ENCODE results near the gene ZFYVE9. TPM values are rescaled to one million over a fixed set of nuclear protein-coding genes. Genes with fewer than 3 reads are reported as not detected.

ZFYVE9 gene
- total RNA-seq, 1 experiment from 2014 or later: 14.2 TPM

GRCh38 chr1:52345252-52345651 is 203.4 kb downstream of the ZFYVE9 start (continued):
- TF ChIP-seq SIN3A (IDR thresholded peaks at IDR 0.05; ENCODE audit: low read depth) (no peak), FOSL1 (IDR thresholded peaks at IDR 0.05; ENCODE audit: low read depth) (no peak), ELF1 (IDR thresholded peaks at IDR 0.05; ENCODE audit: borderline replicate concordance, low read depth) (no peak), EGR1 (IDR thresholded peaks at IDR 0.05; ENCODE audit: low read depth) (no peak)

GRCh38 chr1:52346653-52347052 is 204.8 kb downstream of the ZFYVE9 start:
- ATAC-seq: no peak
- H3K27me3 ChIP-seq (ENCODE audit: insufficient read depth, low read length): no peaks in the 10 kb centered on the region
- intact Hi-C loops (cut with micrococcal nuclease): loop anchor here (5.0 to 10.0 kb wide), 2 partner anchors 204 to 452 kb away; partner anchors contain the start of gene ZFYVE9
- DNase-seq (ENCODE audit: low read depth, low spot score): no peak
- POLR2A ChIA-PET: interaction anchor here (0.7 to 1.0 kb wide), 2 partner anchors 15 to 17 kb away, joined by 3 to 4 read pairs; no protein-coding TSS in a partner anchor
- H2AFZ ChIP-seq (ENCODE audit: low read depth, low read length, poor library complexity, severe bottlenecking): no peak overlapping the region
- H3K79me2 ChIP-seq (ENCODE audit: insufficient read depth, low read length): no peaks in the 10 kb centered on the region
- H4K20me1 ChIP-seq (ENCODE audit: insufficient read depth): no peaks in the 10 kb centered on the region
- H3K4me3 ChIP-seq (replicated peaks in 1 of 2; ENCODE audit: low read depth in 1 of 2, low read length in 2 of 2): no peak overlapping the region
- H3K4me1 ChIP-seq (ENCODE audit: control insufficient read depth in 1 of 2, insufficient read depth in 2 of 2, low read length in 2 of 2): no peaks in the 10 kb centered on the region
- no peak overlapping the region for H3K4me2 ChIP-seq (ENCODE audit: low read length)
- CTCF ChIA-PET: no interaction called here
- no peak overlapping the region for H3K27ac ChIP-seq (ENCODE audit: low read depth, low read length)
- H3K9me2 ChIP-seq (ENCODE audit: insufficient read depth): no peaks in the 10 kb centered on the region
- RAD21 ChIA-PET (ENCODE audit: low non-redundant PET in 1 of 2, low total read pairs in 2 of 2, uncharacterized antibody in 2 of 2, unreplicated experiment in 2 of 2): no interaction called here
- H3K9ac ChIP-seq (ENCODE audit: low read length): no peak overlapping the region
- no peaks in the 10 kb centered on the region for H3K9me3 ChIP-seq (ENCODE audit: control insufficient read depth in 1 of 2, insufficient read depth in 1 of 2, low read depth in 1 of 2, low read length in 2 of 2)
- TF ChIP-seq SRF (IDR thresholded peaks at IDR 0.05; ENCODE audit: low read depth) (no peak), SIN3A (IDR thresholded peaks at IDR 0.05; ENCODE audit: low read depth) (no peak), EGR1 (IDR thresholded peaks at IDR 0.05; ENCODE audit: low read depth) (no peak), CEBPB (IDR thresholded peaks at IDR 0.05; ENCODE audit: low read depth) (no peak), ZFX (IDR thresholded peaks at IDR 0.05) (no peak)
- H3K36me3 ChIP-seq (ENCODE audit: control insufficient read depth in 1 of 2, insufficient read depth in 2 of 2, low read length in 2 of 2): peaks cover 0 to 2% of the 10 kb centered on the region in 2 experiments; a peak in 1 of 4 replicates
- no TSS peak for BruUV-seq (replicated peaks)

- no peaks in the 10 kb centered on the region for H3K27me3 ChIP-seq (ENCODE audit: insufficient read depth, low read length)
- DNase-seq (ENCODE audit: low read depth, low spot score): no peak
- TF ChIP-seq ZBTB33 (IDR thresholded peaks at IDR 0.05; ENCODE audit: extremely low read depth, insufficient replicate concordance, low read length): no peak
- TF ChIP-seq TCF7L2 (IDR thresholded peaks at IDR 0.05; ENCODE audit: borderline replicate concordance, extremely low read depth, insufficient read depth, insufficient read length): no peak
- peak; percentile 14 to 48 (median 48); a peak in 5 of 6 replicates for TF ChIP-seq CTCF (IDR thresholded peaks at IDR 0.05 in 2 of 3, conservative IDR thresholded peaks at IDR 0.05 in 1 of 3; ENCODE audit: borderline replicate concordance in 1 of 3, insufficient read depth in 1 of 3, low read depth in 2 of 3, low read length in 2 of 3)
- no peak for TF ChIP-seq MAX (IDR thresholded peaks at IDR 0.05)
- TF ChIP-seq RAD21 (IDR thresholded peaks at IDR 0.05; ENCODE audit: low read depth): peak; percentile 65
- TF ChIP-seq EZH2phosphoT487 (IDR thresholded peaks at IDR 0.05; ENCODE audit: borderline replicate concordance): no peak
- H3K79me2 ChIP-seq (ENCODE audit: insufficient read depth, low read length): no peaks in the 10 kb centered on the region
- BruUV-seq (replicated peaks): no TSS peak
- no peak overlapping the region for H3K27ac ChIP-seq (ENCODE audit: low read depth, low read length)
- ChIA-PET CTCF (interaction anchor here (1.0 to 2.0 kb wide), 3 partner anchors 16 to 452 kb away, joined by 3 to 14 read pairs (median 4); no protein-coding TSS in a partner anchor), RAD21 (ENCODE audit: low non-redundant PET in 1 of 2, low total read pairs in 2 of 2, uncharacterized antibody in 2 of 2, unreplicated experiment in 2 of 2) (interaction anchor here (0.6 to 1.3 kb wide), 4 partner anchors 221 to 293 kb away, joined by 3 to 4 read pairs (median 3); no protein-coding TSS in a partner anchor), POLR2A (interaction anchor here (1.2 kb wide), 1 partner anchor 16 kb away, joined by 3 read pairs; no protein-coding TSS in a partner anchor)
- no peaks in the 10 kb centered on the region for H3K9me3 ChIP-seq (ENCODE audit: control insufficient read depth in 1 of 2, insufficient read depth in 1 of 2, low read depth in 1 of 2, low read length in 2 of 2)
- ATAC-seq: peak; percentile 89
- H3K4me1 ChIP-seq (ENCODE audit: control insufficient read depth in 1 of 2, insufficient read depth in 2 of 2, low read length in 2 of 2): no peaks in the 10 kb centered on the region
- no peaks in the 10 kb centered on the region for H4K20me1 ChIP-seq (ENCODE audit: insufficient read depth)
- H3K9me2 ChIP-seq (ENCODE audit: insufficient read depth): no peaks in the 10 kb centered on the region
- no peak overlapping the region for H3K4me2 ChIP-seq (ENCODE audit: low read length)
- H2AFZ ChIP-seq (ENCODE audit: low read depth, low read length, poor library complexity, severe bottlenecking): no peak overlapping the region
- H3K36me3 ChIP-seq (ENCODE audit: control insufficient read depth in 1 of 2, insufficient read depth in 2 of 2, low read length in 2 of 2): peaks cover 0 to 11% of the 10 kb centered on the region in 2 experiments; a peak in 2 of 4 replicates
- intact Hi-C loops (cut with micrococcal nuclease): loop anchor here (1.0 to 10.0 kb wide), 3 partner anchors 207 to 454 kb away; partner anchors contain the start of gene ZFYVE9
- H3K4me3 ChIP-seq (replicated peaks in 1 of 2; ENCODE audit: low read depth in 1 of 2, low read length in 2 of 2): no peak overlapping the region
- H3K9ac ChIP-seq (ENCODE audit: low read length): no peak overlapping the region
These were observed 206.9 kb downstream of the ZFYVE9 start for GRCh38 chr1:52348704-52349300.

All from HCT116 (cell line).